GM21381 (cell line): ENCODE measurements around the gene CAPN7.

Experiments
- ATAC-seq: cut with Tn5 transposase; IDR thresholded peaks from one replicate; pipeline ENCODE4 v1.9.1; 2021; ENCODE audit warnings: mild to moderate bottlenecking, moderate library complexity; ENCODE audit not compliant: unreplicated experiment

The CAPN7 gene

DNA sequence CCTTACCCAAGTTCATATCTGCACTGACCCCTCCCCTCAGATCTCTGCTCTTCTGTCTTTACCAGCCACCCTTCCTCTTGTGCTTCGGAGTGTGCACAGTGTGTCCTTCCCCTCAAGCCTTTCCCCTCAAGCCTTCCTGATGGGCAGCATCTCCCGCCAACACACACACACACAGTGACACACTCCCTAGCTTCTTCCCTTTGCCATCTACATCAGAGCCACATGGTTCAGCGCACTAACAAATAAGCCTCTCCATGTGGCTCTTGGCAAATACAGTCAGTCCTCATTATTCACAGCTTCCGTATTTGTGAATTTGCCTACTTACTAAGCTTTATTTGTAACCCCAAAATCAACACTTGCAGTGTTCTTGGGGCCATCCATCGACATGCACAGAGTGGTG is 88.9 kb downstream of the CAPN7 start:
- ATAC-seq = no peak

DNA sequence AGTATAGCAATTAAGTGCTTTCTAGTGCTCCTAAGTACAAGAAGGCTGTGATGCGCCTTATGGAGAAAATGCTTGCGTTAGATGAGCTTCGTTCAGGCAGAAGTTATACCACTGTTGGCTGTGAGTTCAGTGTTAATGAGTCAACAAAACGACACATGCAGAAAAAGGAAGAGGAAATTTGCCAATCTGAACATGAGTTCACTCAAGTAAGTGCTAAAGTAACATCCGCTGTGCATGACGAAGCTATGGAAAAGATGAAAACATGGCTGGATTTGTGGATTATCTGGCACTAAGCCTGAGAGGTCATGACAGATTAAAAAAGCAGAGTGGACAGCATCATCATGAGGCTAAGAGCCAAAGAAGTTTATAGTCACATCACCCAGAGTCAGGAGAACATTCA is 89.5 kb downstream of the CAPN7 start:
- ATAC-seq = no peak

DNA sequence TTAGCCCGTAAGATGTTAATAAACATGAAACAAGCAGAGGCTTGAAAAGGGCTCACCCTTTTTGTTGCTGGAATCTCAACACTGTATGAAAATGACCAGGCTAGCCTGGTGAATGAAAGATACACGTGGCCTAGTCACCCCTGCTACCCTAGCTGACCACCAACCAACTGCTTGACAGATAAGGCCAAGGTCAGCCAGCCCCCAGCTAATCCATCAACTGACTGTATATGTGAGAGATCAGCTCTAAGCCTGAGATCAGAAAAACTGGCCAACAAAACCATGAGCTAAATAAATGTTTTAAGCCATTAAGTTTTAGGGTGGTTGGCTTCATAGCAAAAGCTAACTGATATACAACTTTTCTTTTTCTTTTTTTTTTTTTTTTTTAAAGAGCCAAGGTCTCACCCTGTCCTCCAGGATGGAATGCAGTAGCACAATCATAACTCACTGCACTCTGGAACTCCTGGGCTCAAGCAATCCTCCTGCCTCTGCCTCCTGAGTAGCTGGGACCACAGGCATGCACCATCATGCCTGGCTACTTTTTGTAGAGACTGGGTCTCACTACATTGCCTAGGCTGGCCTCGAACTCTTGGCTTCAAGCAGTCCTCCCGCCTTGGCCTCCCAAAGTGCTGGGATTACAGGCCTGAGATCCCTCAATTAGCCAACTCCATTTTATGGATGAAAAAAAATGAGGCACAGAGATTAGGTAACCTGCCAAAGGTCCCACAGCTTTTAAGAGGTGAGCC is 91.7 kb downstream of the CAPN7 start:
- ATAC-seq = no peak

DNA sequence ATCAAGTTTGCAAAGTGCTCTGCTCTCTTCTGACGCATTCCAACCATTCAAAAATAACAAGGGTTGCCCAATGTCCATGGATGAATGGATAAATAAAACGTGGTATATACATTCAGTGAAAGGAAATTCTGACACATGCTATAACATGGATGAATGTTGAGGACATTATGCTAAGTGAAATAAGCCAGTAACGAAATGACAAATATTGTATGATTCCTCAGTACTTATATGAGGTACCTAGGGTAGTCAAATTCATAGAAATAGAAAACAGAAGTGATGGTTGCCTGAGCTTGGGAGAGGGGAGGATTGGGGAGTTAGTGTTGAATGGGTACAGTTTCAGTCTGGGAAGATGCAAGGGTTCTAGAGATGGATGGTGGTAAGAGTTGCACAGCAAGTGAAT is 92.5 kb downstream of the CAPN7 start:
- no peak for ATAC-seq

DNA sequence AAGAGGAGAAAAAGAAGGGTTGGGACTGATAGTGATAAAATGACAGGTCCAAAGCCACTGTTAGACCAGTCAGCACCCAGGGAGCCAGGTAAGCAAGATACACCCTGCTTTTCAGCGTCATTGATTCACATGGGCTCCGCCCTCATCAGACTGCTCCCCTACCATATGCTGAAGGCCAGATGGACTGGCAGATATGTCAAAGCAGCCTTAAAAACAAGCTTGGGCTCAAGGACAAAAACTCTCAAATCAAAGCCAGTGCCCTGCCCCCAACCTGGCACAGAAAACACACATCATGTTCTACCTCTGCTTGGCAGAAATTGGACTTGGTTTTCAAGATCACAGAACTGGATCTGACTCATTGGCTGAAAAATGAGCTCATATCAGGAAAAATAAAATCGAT is 93.0 kb downstream of the CAPN7 start:
- no peak for ATAC-seq

- no peak for ATAC-seq
Observed at GRCh38 chr3:15300323-15301078, 94.5 kb downstream of the CAPN7 start.

- no peak for ATAC-seq
Observed at GRCh38 chr3:15301761-15302160, 95.7 kb downstream of the CAPN7 start.
